DMS153 treated with DMSO at 0.1 percent for 48 hours (cell line): Measurements from ENCODE around the gene PARD3.
"Not testable (repeated sequence)": the region's sequence is repeated elsewhere in the genome, so short reads cannot be mapped to it uniquely, and the experiment has no call there.

Experiments
- DNase-seq: peaks from one replicate; lab custom pipeline; 2025; ENCODE audit not compliant: unreplicated experiment; lab: John Stamatoyannopoulos, UW

The PARD3 gene

DNA sequence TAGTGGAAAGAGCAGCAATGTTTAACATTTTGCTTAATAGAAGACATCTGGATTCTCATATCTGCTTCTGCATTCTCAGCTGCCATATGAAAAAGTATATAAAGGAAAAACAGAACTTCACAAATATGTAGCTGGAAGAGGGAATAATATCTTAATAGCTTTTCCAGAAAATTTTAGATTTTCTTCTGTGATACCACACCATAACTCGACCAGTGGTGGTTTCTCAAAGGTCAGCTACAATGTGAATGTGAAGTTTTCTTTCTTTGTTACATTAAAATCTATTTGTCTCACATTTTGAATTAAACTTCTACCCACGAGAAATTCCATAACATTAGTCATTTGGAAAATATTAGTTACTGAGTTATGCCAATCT lies 339.8 kb downstream of the PARD3 start:
- DNase-seq = no peak

- no peak for DNase-seq
Measured at GRCh38 chr10:34474555-34475273, 340.4 kb downstream of the PARD3 start.

DNA sequence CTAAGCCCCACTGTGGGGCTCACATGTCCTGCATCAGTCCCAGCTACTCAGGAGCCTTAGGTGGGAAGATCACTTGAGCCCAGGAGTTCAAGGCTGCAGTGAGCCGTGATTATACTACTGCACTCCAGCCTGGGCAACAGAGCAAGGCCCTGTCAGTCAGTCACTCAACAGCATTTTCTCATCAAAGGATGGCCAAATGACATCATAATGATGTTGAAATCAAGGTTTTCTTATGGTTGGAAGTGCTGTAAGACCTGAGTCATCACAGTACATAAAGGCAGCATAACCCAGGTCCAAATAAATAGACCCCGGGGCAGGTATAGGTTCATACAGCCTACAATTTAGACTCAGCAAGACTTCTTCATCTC lies 341.1 kb downstream of the PARD3 start:
- no peak for DNase-seq

- DNase-seq = no peak
Measured at GRCh38 chr10:34473174-34474008, 341.7 kb downstream of the PARD3 start.

GRCh38 chr10:34470307-34470706 lies 344.8 kb downstream of the PARD3 start:
- DNase-seq = no peak

GRCh38 chr10:34469446-34469845 lies 345.6 kb downstream of the PARD3 start:
- no peak for DNase-seq

DNA sequence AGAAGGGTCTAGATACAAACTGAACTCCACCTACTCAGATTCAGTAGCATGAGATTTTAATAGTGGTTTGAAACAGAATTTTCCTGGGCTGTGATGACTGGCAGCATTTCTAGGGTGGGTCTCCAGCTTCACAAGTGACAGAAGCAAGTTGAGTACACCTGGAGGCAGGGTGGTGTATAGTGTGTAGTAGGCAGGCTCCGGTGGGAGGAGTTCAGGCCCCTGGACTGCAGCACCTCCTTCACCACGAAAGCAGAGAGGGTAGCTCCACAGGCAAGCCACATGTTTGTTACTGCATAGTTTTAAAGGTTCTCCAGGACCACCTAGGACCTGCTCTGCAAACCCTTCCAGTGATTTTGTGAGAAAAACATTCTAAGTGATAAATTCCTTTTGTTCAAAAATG lies 347.2 kb downstream of the PARD3 start:
- DNase-seq = no peak

DNA sequence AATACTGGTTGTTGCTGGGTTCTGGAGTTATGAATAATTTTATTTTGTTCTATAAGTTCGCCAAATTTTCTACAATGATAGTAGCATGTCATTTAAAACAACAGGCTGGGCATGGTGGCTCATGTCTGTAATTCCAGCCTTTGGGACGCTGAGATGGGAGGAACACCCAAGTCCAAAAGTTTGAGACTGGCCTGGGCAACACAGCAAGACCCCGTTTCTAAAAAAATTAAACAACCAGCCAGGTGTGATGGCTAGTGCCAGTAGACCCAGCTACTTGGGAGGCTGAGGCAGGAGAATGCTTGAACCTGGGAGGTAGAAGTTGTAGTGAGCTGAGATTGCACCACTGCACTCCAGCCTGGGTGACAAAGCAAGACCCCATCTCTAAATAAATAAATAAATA lies 347.7 kb downstream of the PARD3 start:
- no peak for DNase-seq

GRCh38 chr10:34465678-34466077 lies 349.4 kb downstream of the PARD3 start:
- no peak for DNase-seq

- DNase-seq = no peak
Measured at GRCh38 chr10:34464591-34464990, 350.5 kb downstream of the PARD3 start.

DNA sequence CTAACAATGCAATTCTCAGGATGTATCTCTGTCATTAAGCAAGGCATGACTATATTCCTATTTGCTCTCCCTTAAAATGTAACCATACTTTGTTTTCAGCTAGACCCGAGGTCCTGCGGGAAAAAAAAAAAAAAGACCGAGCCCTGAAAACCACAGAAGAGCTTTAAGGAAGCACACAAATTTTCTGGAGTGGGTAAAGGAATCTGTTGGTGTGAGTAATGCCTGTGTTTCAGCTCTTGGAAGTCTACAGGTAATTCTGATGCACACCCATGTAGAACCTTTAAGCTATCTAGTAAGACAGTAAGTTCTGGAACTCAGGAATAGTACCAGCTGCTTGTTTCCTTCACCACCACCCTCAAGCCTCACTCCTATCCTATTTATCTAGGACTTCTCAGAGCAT lies 351.1 kb downstream of the PARD3 start:
- DNase-seq = no peak

GRCh38 chr10:34462993-34463392 lies 352.1 kb downstream of the PARD3 start:
- DNase-seq = no peak

DNA sequence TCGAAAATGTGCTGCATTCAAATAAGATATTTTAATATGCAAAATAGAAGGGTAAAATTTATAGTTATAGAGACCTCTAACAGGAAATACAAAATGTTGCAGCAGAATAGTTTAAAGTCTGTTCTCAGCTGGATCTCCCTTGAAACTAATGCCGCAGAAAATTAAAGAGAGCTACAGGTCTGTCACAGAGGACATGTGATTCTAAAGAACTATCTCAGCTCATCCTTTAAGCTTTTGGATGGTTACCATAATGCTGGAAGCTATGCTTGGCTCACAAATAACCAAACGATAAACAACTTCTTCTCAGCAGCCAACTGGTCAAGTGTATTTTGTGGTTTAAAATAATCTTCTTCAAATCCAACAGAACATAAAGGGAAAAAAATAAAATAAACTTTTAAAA lies 353.0 kb downstream of the PARD3 start:
- DNase-seq = no peak

- no peak for DNase-seq
Measured at GRCh38 chr10:34454590-34455261, 360.4 kb downstream of the PARD3 start.

DNA sequence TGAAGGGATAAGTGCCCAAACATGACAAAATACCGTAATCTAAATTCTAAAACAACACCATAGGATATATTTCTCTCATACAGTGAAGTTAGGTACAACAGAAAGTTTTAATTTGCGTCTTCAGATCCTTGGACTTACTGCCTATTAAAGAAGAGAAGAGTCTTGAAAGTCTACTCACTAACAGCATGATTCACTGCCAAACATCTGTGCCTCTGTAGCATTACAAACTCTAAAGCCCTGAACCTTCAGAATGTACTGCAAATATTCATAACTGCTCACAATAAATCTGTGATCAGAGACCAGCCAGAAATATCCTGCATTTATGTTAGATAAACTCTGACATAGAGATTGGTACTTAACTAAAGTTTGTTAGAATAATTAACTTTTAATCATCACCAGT lies 365.3 kb downstream of the PARD3 start:
- DNase-seq = no peak

DNA sequence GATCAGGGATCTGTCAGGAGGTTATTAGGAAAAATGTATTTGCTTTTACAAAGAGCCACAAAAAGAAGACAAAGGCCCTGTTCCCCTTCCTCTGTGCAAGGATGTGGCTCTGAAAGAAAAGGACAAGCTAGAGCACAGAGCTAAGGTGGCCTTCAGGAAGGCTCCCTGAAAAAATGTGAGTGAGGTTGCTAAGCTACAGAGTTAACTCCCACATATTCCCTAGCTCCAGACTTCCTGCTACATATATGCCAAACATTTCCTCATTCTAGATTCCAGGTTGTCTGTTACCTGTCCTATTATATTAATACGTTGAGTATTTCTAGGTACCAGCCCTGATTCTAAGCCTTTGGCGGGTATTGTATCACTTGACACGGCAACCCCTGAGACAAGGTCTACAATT lies 369.0 kb downstream of the PARD3 start:
- DNase-seq = no peak

GRCh38 chr10:34444223-34445183 lies 370.6 kb downstream of the PARD3 start:
- no peak for DNase-seq

DNA sequence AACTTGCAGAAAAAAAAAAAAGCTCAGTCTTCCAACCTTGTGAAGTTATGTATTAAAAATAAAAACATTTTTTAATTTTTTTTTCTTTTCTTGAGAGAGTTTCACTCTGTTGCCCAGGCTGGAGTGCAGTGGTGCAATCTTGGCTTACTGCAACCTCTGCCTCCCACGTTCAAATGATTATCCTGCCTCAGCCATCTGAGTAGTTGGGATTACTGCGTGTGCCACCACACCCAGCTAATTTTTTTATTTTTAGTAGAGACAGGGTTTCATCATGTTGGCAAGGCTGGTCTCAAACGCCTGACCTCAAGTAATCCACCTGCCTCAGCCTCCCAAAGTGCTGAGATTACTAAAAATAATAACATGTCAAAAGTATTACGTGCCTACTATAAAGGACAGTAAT lies 375.7 kb downstream of the PARD3 start:
- DNase-seq = not testable (repeated sequence)

DNA sequence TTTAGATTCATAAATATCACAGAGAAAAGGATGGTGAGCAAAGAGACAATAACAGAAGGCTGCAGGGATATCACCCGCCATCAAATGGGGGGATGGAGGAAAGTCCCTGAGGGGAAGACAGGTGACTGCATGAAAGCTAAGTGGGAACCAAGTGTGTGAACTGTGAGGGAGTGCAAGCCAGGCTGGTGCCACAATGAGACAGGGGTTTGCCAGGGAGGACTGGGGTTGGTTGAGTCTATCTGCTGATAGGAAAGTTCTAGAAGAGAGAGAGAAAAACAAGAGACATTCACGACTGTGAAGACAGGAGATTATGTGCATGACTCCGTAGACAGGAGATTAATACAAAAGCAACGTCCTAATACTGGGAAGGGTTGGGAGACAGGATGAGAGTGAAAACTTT lies 376.4 kb downstream of the PARD3 start:
- DNase-seq = no peak

DNA sequence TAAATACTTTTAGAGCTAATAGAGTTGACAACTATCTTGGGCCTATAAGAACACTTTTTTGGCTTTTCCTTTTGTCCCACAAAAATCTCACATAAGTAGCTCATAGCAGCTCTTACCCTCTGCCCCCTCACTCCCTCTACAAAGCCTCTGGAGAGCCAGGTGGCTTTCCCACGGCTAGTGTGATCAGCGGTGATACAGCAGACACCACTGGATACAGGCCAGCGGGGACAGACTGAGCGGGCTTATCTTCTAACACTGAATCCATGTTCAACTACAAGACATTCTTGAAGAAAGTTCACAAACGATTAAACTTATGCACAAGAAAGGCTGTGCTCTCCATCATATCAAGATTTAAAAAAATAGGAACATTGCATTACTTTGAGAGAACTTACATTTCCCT lies 377.2 kb downstream of the PARD3 start:
- no peak for DNase-seq

- DNase-seq = no peak
Measured at GRCh38 chr10:34434119-34434594, 380.9 kb downstream of the PARD3 start.
